ENCODE data around the gene ZNF594.
"Not testable (repeated sequence)": the region's sequence is repeated elsewhere in the genome, so short reads cannot be mapped to it uniquely, and the experiment has no call there.

ZNF594 gene

GRCh38 chr17:5200360-5200759, 8.7 kb upstream of the ZNF594 start:
- no peak for DNase-seq

DNA sequence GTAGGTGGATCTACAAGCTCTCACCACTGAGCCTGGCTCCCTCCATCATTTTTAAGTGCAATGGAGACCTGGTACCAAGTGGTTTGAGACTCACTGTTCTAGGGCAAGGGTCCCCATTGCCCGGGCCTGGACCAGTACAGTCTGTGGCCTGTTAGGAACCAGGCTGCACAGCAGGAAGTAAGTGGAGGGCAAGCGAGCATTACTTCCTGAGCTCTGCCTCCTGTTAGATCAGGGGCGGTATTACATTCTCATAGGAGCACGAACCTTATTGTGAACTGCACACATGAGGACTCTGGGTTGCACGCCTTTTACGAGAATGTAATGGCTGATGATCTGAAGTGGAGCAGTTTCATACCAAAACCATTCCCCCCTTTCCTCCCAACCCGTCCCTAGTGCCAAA, 6.8 kb upstream of the ZNF594 start:
- DNase-seq = no peak

- no peak for DNase-seq
Observed at GRCh38 chr17:5194346-5194745, 2.7 kb upstream of the ZNF594 start.

GRCh38 chr17:5184288-5184687, 7.4 kb downstream of the ZNF594 start:
- no peak for DNase-seq

DNA sequence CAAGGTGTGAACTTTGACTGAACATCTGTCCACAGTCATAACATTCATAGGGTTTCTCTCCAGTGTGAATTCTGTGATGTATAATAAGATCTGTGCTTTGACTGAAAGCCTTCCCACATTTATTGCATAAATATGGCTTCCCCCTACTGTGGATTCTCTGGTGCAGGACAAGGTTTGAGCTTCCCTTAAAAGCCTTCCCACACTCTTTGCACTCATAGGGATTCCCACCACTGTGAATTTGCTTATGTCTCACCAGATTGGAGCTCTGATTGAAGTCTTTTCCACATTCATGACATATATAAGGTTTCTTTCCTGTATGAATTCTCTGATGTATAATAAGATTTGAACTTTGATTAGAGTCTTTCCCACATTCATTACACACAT, 8.3 kb downstream of the ZNF594 start:
- no peak for DNase-seq

GRCh38 chr17:5182597-5183409, 8.9 kb downstream of the ZNF594 start:
- DNase-seq = no peak

DNA sequence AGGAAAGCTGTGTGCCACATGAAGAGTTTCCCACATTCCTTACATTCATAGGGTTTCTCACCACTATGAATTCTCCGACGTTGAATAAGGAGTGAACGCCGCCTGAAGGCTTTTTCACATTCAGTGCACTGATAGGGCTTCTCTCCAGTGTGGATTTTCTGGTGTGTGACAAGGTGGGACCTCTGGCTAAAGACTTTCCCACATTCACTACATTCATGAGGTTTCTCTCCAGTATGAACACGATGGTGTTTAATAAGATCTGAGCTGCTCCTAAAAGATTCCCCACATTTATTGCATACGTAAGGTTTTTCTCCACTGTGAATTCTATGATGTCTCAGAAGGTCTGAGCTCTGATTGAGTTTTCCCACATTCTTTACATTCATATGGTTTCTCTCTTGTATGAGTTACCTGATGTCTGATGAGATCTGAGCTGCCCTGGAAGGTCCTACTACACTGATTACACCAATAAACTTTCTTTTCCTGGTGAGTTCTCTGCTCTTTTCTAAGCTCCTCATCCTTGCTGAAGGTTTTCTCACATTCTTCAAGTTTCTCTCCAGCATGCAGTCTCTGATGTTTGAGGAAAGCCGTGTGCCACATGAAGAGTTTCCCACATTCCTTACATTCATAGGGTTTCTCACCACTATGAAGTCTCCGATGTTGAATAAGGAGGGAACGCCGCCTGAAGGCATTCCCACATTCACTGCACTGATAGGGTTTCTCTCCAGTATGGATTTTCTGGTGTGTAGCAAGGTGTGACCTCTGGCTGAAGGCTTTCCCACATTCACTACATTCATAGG, 10.0 kb downstream of the ZNF594 start:
- DNase-seq = no peak

- no peak for DNase-seq
Observed at GRCh38 chr17:5179003-5179402, 12.7 kb downstream of the ZNF594 start.

DNA sequence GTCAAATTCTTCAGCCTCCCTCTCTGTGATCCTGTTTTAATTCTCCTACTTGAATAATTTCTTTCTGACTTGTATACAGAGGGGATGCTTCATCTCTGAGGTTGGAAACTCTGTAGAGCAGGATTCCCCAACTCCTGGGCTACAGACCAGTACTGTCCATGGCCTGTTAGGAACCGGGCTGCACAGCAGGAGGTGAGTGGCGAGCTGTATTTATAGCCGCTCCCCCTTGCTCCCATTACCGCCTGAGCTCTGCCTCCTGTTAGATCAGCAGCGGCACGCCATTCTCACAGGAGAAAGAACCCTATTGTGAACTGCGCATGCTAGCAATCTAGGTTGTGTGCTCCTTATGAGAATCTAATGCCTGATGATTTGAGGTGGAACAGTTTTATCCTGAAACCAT, 16.6 kb downstream of the ZNF594 start:
- not testable (repeated sequence) for DNase-seq

DNA sequence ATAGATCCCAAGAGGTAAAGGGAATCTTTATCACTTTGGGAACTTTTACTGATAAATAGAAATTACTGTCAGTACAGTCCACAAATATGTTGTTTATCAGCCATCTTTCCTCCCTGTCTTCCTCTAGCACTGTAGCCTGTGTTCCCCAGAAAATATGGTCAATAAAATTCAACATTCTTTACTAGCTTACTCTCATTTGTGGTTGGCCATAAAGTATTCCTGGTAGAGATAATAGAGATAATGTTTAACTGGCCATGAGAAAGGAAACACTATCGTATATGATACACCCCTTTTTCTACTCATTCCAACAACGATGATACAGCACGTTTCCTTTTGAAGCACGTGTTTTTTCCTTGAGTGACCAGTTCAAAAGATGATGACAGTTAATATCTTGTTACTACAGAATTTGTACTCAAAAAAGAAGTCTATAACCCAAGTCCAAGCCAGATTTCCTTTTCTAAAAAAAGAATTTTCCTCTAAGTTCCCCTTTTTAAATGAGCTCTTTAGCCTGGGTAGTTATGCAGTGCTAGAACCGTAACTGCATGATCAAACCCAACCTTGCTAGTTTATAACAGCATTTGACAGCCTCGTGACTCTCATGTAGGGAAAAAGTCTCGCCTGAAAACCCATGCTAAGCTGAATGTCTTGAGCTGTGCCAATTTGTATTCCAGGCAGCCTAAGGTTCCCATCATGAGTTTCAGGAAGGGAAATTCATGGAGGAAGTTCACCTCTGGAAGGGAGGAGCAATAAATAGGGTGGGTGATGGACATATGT, 25.7 kb downstream of the ZNF594 start:
- DNase-seq = not testable (repeated sequence)

DNA sequence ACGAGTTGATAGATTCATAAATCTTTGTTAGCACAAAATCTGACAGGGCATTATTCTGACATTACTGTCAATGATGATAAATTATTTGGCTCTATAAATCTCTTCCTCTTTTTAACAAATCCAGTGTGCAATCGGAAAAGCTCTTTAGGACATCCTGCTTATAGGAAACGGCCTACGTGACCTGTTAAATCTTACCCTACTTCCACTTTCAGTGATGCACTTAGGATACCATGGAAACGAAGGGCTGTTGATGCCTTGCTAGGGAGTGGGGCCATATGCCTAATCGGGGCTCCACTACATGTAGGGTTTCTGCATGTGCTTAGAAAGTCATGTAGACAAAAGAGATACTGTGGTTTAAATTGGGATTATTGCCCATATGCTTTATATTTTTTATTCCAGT, 27.2 kb downstream of the ZNF594 start:
- no peak for DNase-seq

DNA sequence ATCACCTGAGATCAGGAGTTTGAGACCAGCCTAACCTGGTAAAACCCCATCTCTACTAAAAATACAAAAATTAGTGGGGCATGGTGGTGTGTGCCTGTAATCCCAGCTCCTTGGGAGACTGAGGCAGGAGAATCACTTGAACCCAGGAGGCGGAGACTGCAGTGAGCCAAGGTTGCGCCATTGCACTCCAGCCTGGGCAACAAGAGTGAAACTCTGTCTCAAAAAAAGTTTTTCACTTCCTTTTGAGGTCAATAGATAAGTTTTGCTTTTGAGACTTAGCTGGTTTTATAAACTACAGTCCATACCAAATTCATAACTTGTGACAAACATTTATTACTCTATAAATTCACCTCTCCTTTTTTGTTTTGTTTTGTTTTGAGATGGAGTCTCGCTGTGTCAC, 29.9 kb downstream of the ZNF594 start:
- not testable (repeated sequence) for DNase-seq

DNA sequence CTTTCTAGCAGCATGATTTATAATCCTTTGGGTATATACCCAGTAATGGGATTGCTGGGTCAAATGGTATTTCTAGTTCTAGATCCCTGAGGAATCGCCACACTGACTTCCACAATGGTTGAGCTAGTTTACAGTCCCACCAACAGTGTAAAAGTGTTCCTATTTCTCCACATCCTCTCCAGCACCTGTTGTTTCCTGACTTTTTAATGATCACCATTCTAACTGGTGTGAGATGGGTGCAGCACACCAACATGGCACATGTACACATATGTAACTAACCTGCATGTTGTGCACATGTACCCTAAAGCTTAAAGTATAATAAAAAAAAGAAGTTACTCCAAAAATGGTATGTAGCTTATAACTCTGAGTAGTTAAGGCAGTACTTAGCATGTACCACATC, 31.0 kb downstream of the ZNF594 start:
- not testable (repeated sequence) for DNase-seq

DNA sequence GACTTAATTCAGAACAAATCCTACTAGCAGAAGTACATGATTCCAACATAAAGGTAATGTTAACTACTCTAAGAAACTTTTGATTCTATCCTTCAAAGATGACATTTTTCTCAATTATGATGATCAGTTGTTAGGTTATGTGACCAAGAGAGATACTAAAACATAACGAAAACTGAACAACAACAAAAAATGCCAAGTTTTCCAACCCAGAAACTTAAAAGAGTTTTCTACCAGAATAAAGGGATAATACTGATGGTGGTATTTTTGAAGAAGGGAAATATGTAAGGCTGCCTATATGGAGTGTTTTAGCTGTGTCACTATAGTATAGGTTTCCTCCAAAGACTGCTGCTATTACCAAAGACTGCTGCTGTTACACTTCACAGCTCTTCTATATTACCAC, 45.5 kb downstream of the ZNF594 start:
- DNase-seq = not testable (repeated sequence)

GRCh38 chr17:5142877-5143276, 48.8 kb downstream of the ZNF594 start:
- DNase-seq = not testable (repeated sequence)

- DNase-seq = no peak
Observed at GRCh38 chr17:5139458-5139732, 52.3 kb downstream of the ZNF594 start.

DNA sequence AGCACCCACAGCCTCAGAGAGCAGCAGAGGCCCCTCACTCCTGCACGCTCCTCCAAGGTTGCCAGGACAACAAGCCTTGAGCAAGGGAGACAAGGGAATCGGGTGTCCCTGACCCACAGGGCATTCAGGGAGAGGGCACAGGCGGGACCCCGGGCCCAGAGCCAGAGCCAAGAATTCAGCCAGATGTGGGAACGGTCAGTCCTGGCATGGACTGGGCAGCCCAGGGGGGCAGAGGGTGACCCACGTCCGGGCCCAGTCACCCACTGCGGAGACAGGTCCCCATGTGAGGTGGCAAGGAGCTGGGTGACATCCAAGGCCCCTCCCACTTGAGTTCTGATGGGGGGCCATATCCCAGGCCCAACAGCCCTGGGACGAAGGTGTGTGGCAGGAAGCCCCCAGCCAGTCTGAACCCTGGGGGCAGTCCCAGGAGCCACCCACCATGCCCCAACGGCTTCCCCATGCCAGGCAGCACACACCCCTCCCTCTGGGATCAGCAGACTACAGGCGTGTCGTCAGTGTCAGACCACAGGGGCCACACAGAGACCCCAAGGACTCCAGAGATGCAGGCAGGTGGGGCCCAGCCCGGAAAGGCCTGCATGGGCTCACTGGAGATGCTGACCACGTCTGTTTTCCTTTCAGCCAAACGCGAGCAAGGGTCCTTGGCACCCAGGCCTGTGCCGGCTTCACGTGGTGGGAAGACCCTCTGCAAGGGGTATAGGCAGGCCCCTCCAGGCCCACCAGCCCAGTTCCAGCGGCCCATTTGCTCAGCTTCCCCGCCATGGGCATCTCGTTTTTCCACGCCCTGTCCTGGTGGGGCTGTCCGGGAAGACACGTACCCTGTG, 52.8 kb downstream of the ZNF594 start:
- no peak for DNase-seq

DNA sequence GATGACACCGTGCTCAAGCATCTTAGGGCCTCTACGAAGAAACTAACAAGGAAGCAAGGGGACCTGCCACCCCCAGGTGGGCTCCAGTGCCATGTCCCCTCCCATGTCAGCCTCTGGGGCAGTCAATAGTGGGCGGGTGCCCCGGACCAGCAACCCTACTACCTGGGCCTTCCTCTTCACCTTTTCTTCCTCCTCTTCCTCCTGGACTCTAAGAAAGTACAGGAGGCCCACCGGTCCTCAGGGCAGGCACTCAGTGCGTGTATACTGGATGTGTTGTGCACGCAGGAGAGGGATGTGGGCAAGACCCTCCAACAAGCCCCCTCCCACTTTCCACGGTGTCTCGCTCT, 53.5 kb downstream of the ZNF594 start:
- DNase-seq = not testable (repeated sequence)

DNA sequence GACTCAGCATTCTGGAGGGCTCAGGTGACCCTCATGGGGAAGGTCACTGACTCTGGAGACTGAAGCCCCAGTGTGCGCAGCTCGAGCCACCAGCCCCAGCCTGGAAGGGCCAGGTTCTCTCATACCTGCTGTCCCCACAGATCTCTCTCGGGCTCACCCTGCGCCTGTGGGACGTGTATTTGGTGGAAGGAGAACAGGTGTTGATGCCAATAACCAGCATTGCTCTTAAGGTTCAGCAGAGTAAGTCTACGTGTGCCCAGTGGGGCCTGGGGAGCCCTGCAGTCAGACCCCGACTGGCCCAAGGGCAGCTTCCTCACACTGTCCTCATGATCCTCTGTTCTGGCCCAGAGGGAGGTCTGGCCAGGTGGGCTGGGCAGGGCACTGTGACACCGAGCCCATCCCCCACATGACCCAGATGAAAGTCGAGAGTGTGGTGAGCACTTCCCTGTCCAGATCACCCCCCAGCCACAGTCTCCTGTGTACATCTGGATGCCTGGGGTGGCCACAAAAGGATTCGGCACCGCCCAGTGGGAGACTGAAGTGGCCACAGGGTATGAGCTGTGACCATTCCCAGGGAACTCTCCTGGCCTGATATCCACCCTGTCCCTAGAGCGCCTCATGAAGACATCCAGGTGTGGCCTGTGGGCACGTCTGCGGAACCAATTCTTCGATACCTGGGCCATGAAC, 54.0 kb downstream of the ZNF594 start:
- not testable (repeated sequence) for DNase-seq

DNA sequence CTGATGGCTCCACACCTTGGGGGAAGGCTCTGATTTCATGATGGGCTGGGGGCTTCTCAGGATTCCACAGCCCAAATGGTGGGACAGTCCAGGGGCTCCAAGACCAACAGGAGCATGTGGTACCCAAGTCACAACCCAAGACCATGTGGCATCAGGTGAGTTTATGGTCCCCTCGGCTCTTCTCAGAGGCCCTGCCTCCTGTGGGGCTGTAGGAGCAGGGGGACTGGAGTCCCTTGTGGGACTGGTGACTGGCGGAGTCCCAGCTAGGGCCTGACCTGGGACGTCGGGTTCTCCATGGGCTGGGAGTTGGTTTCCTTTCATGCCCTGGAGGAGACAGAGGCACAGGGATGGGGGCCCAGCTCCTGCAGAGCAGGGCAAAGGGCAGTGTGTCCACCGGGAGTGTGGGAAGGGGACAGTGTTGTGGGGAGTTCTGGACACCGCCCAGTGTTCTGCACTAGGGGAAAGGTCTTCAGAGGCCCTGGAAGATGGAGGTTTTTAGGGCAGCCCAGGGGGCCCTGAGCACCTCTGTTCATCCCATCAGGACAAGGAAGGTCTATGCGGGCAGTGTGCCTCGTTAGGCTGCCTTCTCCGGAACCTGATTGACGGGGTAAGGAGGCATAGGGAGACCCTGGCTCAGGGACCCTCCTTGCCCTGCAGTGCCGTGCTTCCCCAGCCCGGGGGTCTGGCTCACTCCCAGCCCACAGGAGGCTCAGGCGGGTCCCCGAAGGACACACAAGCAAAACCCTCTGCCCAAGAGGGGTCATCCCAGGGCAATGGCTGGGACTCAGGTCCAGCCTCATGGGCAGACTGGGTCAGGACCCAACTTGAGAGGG, 54.9 kb downstream of the ZNF594 start:
- not testable (repeated sequence) for DNase-seq

Measured in NCI-H187 (cell line).